Erythroblast (primary cell): ENCODE measurements around the gene GPSM1.

Source experiments
- GATA1 ChIP-seq: IDR thresholded peaks from 2 replicates; pipeline ENCODE4 v1.6.1; 2011; ENCODE audit warnings: low read depth, mild to moderate bottlenecking, control low read depth, low read length, moderate library complexity
- POLR2A ChIP-seq: IDR thresholded peaks from 2 replicates; pipeline ENCODE4 v1.6.1; 2011; ENCODE audit warnings: mild to moderate bottlenecking, low read length

DNA sequence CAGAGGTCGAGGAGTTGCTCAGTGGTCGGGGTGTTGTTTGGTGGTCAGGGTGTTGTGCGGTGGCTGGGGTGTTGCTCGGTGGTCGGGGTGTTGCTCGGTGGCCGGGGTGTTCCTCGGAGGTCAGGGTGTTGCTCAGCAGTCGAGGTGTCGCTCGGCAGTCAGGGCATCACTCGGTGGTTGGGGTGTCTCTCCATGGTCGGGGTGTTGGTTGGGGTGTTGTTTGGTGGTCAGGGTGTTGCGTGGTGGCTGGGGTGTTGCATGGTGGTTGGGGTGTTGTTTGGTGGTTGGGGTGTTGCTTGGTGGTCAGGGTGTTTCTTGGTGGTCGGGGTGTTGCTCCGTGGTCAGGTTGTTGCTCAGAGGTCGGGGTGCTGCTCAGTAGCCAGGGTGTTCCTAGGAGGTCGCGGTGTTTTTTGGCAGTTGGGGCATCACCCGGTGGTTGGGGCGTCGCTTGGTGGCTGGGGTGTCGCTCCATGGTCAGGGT is 11.0 kb upstream of the GPSM1 start:
- no peak for TF ChIP-seq POLR2A
- no peak for TF ChIP-seq GATA1
